Measurements from ENCODE around the gene FREM2.

Gene FREM2

GRCh38 chr13:38697628-38698333 is 10.9 kb downstream of the FREM2 start:
- no peak for TF ChIP-seq CTCF (IDR thresholded peaks at IDR 0.05; ENCODE audit: insufficient read depth, low read length, poor library complexity, severe bottlenecking)
- no peak for DNase-seq (ENCODE audit: extremely low read depth, insufficient read length)
- Histone ChIP-seq H3K27me3 (replicated peaks; ENCODE audit: control insufficient read depth, insufficient read depth, low read length) (no peaks in the 10 kb centered on the region), H3K4me3 (replicated peaks; ENCODE audit: low read depth, low read length) (no peak overlapping the region), H3K36me3 (ENCODE audit: control insufficient read depth, insufficient read depth, low read length) (no peaks in the 10 kb centered on the region)

- DNase-seq (ENCODE audit: extremely low read depth, insufficient read length) = no peak
- Histone ChIP-seq H3K27me3 (replicated peaks; ENCODE audit: control insufficient read depth, insufficient read depth, low read length) (no peaks in the 10 kb centered on the region), H3K4me3 (replicated peaks; ENCODE audit: low read depth, low read length) (no peak overlapping the region), H3K36me3 (ENCODE audit: control insufficient read depth, insufficient read depth, low read length) (no peaks in the 10 kb centered on the region)
- TF ChIP-seq CTCF (IDR thresholded peaks at IDR 0.05; ENCODE audit: insufficient read depth, low read length, poor library complexity, severe bottlenecking) = no peak
Measured at GRCh38 chr13:38700051-38700450, 13.2 kb downstream of the FREM2 start.

GRCh38 chr13:38702669-38703068 is 15.8 kb downstream of the FREM2 start:
- TF ChIP-seq CTCF (IDR thresholded peaks at IDR 0.05; ENCODE audit: insufficient read depth, low read length, poor library complexity, severe bottlenecking) = no peak
- Histone ChIP-seq H3K36me3 (ENCODE audit: control insufficient read depth, insufficient read depth, low read length) (no peaks in the 10 kb centered on the region), H3K27me3 (replicated peaks; ENCODE audit: control insufficient read depth, insufficient read depth, low read length) (no peaks in the 10 kb centered on the region), H3K4me3 (replicated peaks; ENCODE audit: low read depth, low read length) (no peak overlapping the region)
- DNase-seq (ENCODE audit: extremely low read depth, insufficient read length) = no peak

GRCh38 chr13:38703255-38703654 is 16.4 kb downstream of the FREM2 start:
- Histone ChIP-seq H3K36me3 (ENCODE audit: control insufficient read depth, insufficient read depth, low read length) (no peaks in the 10 kb centered on the region), H3K4me3 (replicated peaks; ENCODE audit: low read depth, low read length) (no peak overlapping the region), H3K27me3 (replicated peaks; ENCODE audit: control insufficient read depth, insufficient read depth, low read length) (no peaks in the 10 kb centered on the region)
- DNase-seq (ENCODE audit: extremely low read depth, insufficient read length) = no peak
- TF ChIP-seq CTCF (IDR thresholded peaks at IDR 0.05; ENCODE audit: insufficient read depth, low read length, poor library complexity, severe bottlenecking) = no peak

- DNase-seq (ENCODE audit: extremely low read depth, insufficient read length) = no peak
- Histone ChIP-seq H3K4me3 (replicated peaks; ENCODE audit: low read depth, low read length) (no peak overlapping the region), H3K36me3 (ENCODE audit: control insufficient read depth, insufficient read depth, low read length) (no peaks in the 10 kb centered on the region), H3K27me3 (replicated peaks; ENCODE audit: control insufficient read depth, insufficient read depth, low read length) (no peaks in the 10 kb centered on the region)
- TF ChIP-seq CTCF (IDR thresholded peaks at IDR 0.05; ENCODE audit: insufficient read depth, low read length, poor library complexity, severe bottlenecking) = no peak
Measured at GRCh38 chr13:38705365-38705764, 18.5 kb downstream of the FREM2 start.

- Histone ChIP-seq H3K4me3 (replicated peaks; ENCODE audit: low read depth, low read length) (no peak overlapping the region), H3K36me3 (ENCODE audit: control insufficient read depth, insufficient read depth, low read length) (no peaks in the 10 kb centered on the region), H3K27me3 (replicated peaks; ENCODE audit: control insufficient read depth, insufficient read depth, low read length) (no peaks in the 10 kb centered on the region)
- TF ChIP-seq CTCF (IDR thresholded peaks at IDR 0.05; ENCODE audit: insufficient read depth, low read length, poor library complexity, severe bottlenecking) = no peak
- DNase-seq (ENCODE audit: extremely low read depth, insufficient read length) = no peak
Measured at GRCh38 chr13:38707460-38707859, 20.6 kb downstream of the FREM2 start.

Data from GM06990 (cell line).